Measurements from ENCODE around the gene MVB12B. TPM values are rescaled to one million over a fixed set of nuclear protein-coding genes. Genes with fewer than 3 reads are reported as not detected.

Gene MVB12B
- polyA plus RNA-seq, 2 donors: 2.1 to 2.4 TPM

- WGBS, 2 donors: 88 to 90% methylated on average over 9 of the region's 9 CpGs
- no peaks in the 10 kb centered on the region for H3K27me3 ChIP-seq (ENCODE audit: control insufficient read depth in 1 of 2, insufficient read depth in 2 of 2, low read length in 2 of 2)
- no peaks in the 10 kb centered on the region for H3K4me1 ChIP-seq (ENCODE audit: control insufficient read depth in 2 of 2, insufficient read depth in 2 of 2, low read length in 1 of 2)
- H3K36me3 ChIP-seq (ENCODE audit: control insufficient read depth in 2 of 2, insufficient read depth in 2 of 2, low read length in 1 of 2): peaks cover 0 to 2% of the 10 kb centered on the region in 2 donors
- H3K9me3 ChIP-seq (ENCODE audit: control insufficient read depth in 2 of 2, insufficient read depth in 1 of 2, low read depth in 1 of 2, low read length in 1 of 2): no peaks in the 10 kb centered on the region
- no peak overlapping the region for H3K4me3 ChIP-seq (ENCODE audit: low read depth in 1 of 2, low read length in 2 of 2)
- H3K27ac ChIP-seq (ENCODE audit: low read depth in 2 of 2, low read length in 1 of 2): no peak overlapping the region
Measured at GRCh38 chr9:126457890-126458289, 131.3 kb downstream of the MVB12B start.

DNA sequence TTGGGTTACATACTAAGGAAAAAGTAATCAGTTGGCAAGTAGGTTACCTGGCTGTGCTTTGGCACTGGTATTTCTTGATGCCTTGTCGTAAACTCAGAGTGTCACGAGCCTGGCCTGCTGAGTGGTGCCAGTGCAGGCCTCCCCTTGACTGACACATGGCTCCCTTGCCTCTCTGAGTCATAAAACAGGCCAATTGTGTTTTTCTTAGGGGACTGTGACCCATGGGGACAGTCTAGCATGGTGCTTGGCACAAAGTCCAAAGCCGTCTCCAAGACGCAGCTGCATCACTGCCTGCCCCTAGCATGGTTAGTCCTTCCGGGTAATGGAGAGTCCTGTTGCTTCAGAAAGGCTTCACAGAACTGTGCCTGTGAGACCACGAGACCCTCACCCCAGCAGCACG, 132.5 kb downstream of the MVB12B start:
- no peak overlapping the region for H3K4me3 ChIP-seq (ENCODE audit: low read depth in 1 of 2, low read length in 2 of 2)
- no peaks in the 10 kb centered on the region for H3K36me3 ChIP-seq (ENCODE audit: control insufficient read depth in 2 of 2, insufficient read depth in 2 of 2, low read length in 1 of 2)
- WGBS, 2 donors: 92 to 94% methylated on average over 7 of the region's 7 CpGs
- no peaks in the 10 kb centered on the region for H3K27me3 ChIP-seq (ENCODE audit: control insufficient read depth in 1 of 2, insufficient read depth in 2 of 2, low read length in 2 of 2)
- no peaks in the 10 kb centered on the region for H3K4me1 ChIP-seq (ENCODE audit: control insufficient read depth in 2 of 2, insufficient read depth in 2 of 2, low read length in 1 of 2)
- H3K27ac ChIP-seq (ENCODE audit: low read depth in 2 of 2, low read length in 1 of 2): no peak overlapping the region
- no peaks in the 10 kb centered on the region for H3K9me3 ChIP-seq (ENCODE audit: control insufficient read depth in 2 of 2, insufficient read depth in 1 of 2, low read depth in 1 of 2, low read length in 1 of 2)

DNA sequence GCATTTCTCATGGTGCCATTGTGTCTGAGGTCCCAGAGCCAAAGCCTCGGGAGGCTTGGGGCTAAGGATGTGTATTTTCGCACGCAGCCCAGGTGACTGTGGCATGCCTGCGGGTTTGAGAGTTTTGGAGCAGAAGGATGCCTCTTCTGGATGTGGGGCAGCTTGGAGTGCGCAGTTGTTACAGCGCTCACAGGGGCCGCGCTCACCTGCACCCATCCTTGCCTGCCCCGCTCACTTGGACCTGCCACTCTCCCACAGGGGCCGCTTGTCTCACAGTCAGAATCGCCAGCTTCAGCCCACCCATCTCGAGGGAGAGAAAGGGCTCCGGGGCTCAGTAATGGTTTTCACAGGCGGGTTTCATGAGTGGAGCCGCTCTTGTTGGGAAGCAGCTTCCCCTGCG, 132.9 kb downstream of the MVB12B start:
- Histone ChIP-seq H3K27me3 (ENCODE audit: control insufficient read depth in 1 of 2, insufficient read depth in 2 of 2, low read length in 2 of 2) (no peaks in the 10 kb centered on the region), H3K36me3 (ENCODE audit: control insufficient read depth in 2 of 2, insufficient read depth in 2 of 2, low read length in 1 of 2) (no peaks in the 10 kb centered on the region), H3K4me3 (ENCODE audit: low read depth in 1 of 2, low read length in 2 of 2) (no peak overlapping the region), H3K4me1 (ENCODE audit: control insufficient read depth in 2 of 2, insufficient read depth in 2 of 2, low read length in 1 of 2) (no peaks in the 10 kb centered on the region), H3K27ac (ENCODE audit: low read depth in 2 of 2, low read length in 1 of 2) (no peak overlapping the region), H3K9me3 (ENCODE audit: control insufficient read depth in 2 of 2, insufficient read depth in 1 of 2, low read depth in 1 of 2, low read length in 1 of 2) (no peaks in the 10 kb centered on the region)
- WGBS, 2 donors: 95 to 96% methylated on average over 16 of the region's 16 CpGs

DNA sequence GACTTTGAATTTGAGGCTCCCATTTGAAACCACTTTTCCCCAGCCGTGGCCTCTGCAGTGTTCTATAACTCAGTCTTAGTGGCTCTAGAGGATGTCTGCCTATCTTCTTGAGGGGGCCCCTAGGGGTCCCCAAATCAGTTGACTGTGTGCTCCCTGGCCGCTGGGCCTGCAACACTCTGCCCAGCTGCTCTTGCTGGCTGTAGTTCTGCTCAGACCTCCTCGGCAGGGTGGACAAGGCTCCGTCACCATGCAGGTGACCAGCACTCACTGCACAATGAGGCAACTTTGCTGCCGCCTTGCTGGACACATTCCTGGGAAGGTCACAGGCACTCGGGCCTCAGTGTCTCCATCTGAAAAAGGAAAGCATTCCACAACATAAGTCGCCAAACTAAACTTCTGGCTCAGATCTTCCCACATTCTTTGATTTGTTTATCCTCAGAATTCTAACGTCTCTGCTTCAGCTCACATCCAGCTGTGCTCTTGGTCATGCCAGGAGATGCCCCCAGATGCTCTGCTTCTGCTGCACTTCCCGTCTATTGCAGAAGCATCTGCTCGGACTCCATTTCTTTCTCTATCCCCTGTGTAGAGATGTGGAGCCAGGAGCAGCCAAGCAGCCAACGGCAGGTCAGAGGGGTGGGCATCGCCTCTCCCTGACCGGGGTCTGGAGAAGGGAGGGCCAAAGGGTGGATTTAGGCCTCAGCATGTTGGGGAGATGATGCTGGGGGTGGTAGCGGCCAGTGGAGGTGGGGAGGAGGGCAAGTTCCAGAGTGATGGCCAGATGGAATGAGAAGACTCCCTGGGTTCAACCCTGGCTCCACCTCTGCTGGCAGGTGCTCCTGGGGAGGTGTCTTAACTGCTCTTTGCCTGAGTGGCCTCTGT, 133.6 kb downstream of the MVB12B start:
- H3K27me3 ChIP-seq (ENCODE audit: control insufficient read depth in 1 of 2, insufficient read depth in 2 of 2, low read length in 2 of 2): no peaks in the 10 kb centered on the region
- H3K4me1 ChIP-seq (ENCODE audit: control insufficient read depth in 2 of 2, insufficient read depth in 2 of 2, low read length in 1 of 2): no peaks in the 10 kb centered on the region
- no peak overlapping the region for H3K27ac ChIP-seq (ENCODE audit: low read depth in 2 of 2, low read length in 1 of 2)
- 77 to 78% methylated on average over 14 of the region's 14 CpGs for WGBS, 2 donors
- no peaks in the 10 kb centered on the region for H3K9me3 ChIP-seq (ENCODE audit: control insufficient read depth in 2 of 2, insufficient read depth in 1 of 2, low read depth in 1 of 2, low read length in 1 of 2)
- H3K36me3 ChIP-seq (ENCODE audit: control insufficient read depth in 2 of 2, insufficient read depth in 2 of 2, low read length in 1 of 2): no peaks in the 10 kb centered on the region
- H3K4me3 ChIP-seq (ENCODE audit: low read depth in 1 of 2, low read length in 2 of 2): no peak overlapping the region

- Histone ChIP-seq H3K36me3 (ENCODE audit: control insufficient read depth in 2 of 2, insufficient read depth in 2 of 2, low read length in 1 of 2) (no peaks in the 10 kb centered on the region), H3K9me3 (ENCODE audit: control insufficient read depth in 2 of 2, insufficient read depth in 1 of 2, low read depth in 1 of 2, low read length in 1 of 2) (no peaks in the 10 kb centered on the region), H3K4me3 (ENCODE audit: low read depth in 1 of 2, low read length in 2 of 2) (no peak overlapping the region), H3K4me1 (ENCODE audit: control insufficient read depth in 2 of 2, insufficient read depth in 2 of 2, low read length in 1 of 2) (no peaks in the 10 kb centered on the region), H3K27ac (ENCODE audit: low read depth in 2 of 2, low read length in 1 of 2) (no peak overlapping the region), H3K27me3 (ENCODE audit: control insufficient read depth in 1 of 2, insufficient read depth in 2 of 2, low read length in 2 of 2) (no peaks in the 10 kb centered on the region)
- 93 to 96% methylated on average over 8 of the region's 8 CpGs for WGBS, 2 donors
Measured at GRCh38 chr9:126461029-126461428, 134.4 kb downstream of the MVB12B start.

DNA sequence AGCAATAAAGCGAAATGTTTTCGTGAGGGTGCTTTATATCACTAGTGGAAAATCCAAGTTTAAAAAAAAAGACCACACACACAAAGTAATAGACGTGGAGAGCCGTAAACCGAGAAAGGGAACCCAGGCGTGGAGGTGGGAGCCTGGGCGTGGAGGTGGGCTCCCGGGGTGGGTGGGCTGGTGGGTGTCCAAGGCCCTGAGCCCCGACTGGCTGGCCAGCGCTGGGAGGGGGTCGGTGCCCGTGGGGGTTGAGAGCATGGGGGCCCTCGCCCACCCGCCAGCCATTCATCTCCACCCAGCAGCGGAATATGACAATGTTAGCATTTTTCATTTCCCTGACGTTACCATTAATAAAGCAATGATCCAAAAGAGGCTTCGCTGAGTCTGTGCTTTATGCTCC, 135.0 kb downstream of the MVB12B start:
- Histone ChIP-seq H3K9me3 (ENCODE audit: control insufficient read depth in 2 of 2, insufficient read depth in 1 of 2, low read depth in 1 of 2, low read length in 1 of 2) (no peaks in the 10 kb centered on the region), H3K4me1 (ENCODE audit: control insufficient read depth in 2 of 2, insufficient read depth in 2 of 2, low read length in 1 of 2) (no peaks in the 10 kb centered on the region), H3K36me3 (ENCODE audit: control insufficient read depth in 2 of 2, insufficient read depth in 2 of 2, low read length in 1 of 2) (no peaks in the 10 kb centered on the region), H3K27me3 (ENCODE audit: control insufficient read depth in 1 of 2, insufficient read depth in 2 of 2, low read length in 2 of 2) (no peaks in the 10 kb centered on the region), H3K27ac (ENCODE audit: low read depth in 2 of 2, low read length in 1 of 2) (no peak overlapping the region), H3K4me3 (ENCODE audit: low read depth in 1 of 2, low read length in 2 of 2) (no peak overlapping the region)
- WGBS, 2 donors: 95 to 96% methylated on average over 17 of the region's 17 CpGs

DNA sequence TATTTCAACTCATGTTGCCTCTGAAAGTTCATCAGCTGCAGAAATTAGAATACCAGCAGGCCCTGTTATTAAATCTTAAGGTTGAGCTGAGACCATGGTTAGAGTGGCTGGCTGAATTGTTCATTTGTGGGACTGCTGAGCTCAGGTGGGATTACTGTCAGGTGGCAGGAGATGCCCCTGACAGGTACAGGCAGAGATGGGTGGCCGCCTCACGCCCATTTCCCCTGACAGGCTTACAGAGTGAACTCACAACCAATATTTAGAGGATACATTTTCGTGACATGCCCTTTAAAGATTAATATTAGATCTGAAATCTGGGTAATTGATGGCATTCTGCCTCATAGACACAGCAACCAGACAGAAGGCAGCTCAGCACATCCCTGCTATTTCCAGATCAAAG, 136.0 kb downstream of the MVB12B start:
- H3K27me3 ChIP-seq (ENCODE audit: control insufficient read depth in 1 of 2, insufficient read depth in 2 of 2, low read length in 2 of 2): no peaks in the 10 kb centered on the region
- no peaks in the 10 kb centered on the region for H3K36me3 ChIP-seq (ENCODE audit: control insufficient read depth in 2 of 2, insufficient read depth in 2 of 2, low read length in 1 of 2)
- H3K4me3 ChIP-seq (ENCODE audit: low read depth in 1 of 2, low read length in 2 of 2): no peak overlapping the region
- no peaks in the 10 kb centered on the region for H3K4me1 ChIP-seq (ENCODE audit: control insufficient read depth in 2 of 2, insufficient read depth in 2 of 2, low read length in 1 of 2)
- H3K9me3 ChIP-seq (ENCODE audit: control insufficient read depth in 2 of 2, insufficient read depth in 1 of 2, low read depth in 1 of 2, low read length in 1 of 2): no peaks in the 10 kb centered on the region
- 93 to 94% methylated on average over 3 of the region's 3 CpGs for WGBS, 2 donors
- H3K27ac ChIP-seq (ENCODE audit: low read depth in 2 of 2, low read length in 1 of 2): no peak overlapping the region

DNA sequence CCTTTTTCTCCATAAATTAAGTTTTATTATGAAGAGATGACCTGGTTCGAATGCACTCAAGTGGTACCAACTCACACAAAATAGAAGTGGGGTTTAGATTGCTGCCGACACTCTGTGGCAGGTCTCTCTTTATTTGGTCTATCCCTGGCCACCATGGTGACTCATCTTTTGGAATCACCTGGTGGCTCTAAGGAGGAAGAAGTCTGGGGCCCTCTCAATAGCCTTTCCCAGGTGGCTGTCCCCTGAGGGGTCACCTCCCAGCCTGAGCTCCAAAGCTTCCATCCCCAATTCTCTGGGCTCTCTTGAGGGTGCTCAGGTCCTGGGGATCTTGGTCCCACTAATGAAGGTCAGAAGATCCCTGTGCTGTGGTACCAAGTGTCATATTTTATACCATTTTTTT, 136.8 kb downstream of the MVB12B start:
- 91 to 98% methylated on average over 2 of the region's 2 CpGs for WGBS, 2 donors

DNA sequence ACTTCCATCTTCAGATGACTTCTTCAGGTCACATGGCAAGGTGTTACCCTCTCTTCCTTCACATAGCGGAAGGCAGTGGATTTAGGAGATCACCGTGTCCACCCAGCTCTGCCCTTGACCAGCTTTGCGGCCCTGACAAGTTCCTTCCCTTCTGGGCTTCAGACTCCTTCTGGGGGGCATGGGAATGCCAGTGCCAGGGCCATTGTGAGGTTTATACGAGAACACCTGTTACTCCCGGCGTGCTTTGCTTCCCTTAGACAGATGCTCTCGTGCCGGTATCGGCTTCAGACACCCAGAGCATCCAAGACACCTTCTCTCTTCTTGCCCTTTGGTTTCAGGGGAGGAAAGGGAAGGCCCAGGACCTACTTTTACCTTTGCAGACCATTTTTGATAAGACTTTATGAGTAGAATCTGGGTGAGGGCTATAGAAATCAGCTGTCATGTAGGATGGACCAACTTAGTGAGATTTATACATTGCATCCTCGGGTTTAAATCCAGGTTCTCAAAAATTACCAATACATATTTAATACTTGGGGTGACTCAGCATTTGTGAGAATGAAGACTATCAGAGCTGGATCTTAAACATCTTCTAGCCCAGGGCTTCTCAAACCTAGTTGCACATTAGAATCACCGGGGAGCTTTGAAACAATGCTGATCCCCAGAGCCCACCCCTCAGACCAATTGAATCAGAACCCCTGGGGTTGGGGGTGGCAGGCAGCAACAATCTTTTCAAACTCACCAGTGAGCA, 138.2 kb downstream of the MVB12B start:
- H3K27me3 ChIP-seq (ENCODE audit: control insufficient read depth in 1 of 2, insufficient read depth in 2 of 2, low read length in 2 of 2): no peaks in the 10 kb centered on the region
- H3K9me3 ChIP-seq (ENCODE audit: control insufficient read depth in 2 of 2, insufficient read depth in 1 of 2, low read depth in 1 of 2, low read length in 1 of 2): no peaks in the 10 kb centered on the region
- no peak overlapping the region for H3K27ac ChIP-seq (ENCODE audit: low read depth in 2 of 2, low read length in 1 of 2)
- H3K4me1 ChIP-seq (ENCODE audit: control insufficient read depth in 2 of 2, insufficient read depth in 2 of 2, low read length in 1 of 2): no peaks in the 10 kb centered on the region
- H3K4me3 ChIP-seq (ENCODE audit: low read depth in 1 of 2, low read length in 2 of 2): no peak overlapping the region
- WGBS, 2 donors: 94 to 97% methylated on average over 11 of the region's 11 CpGs
- H3K36me3 ChIP-seq (ENCODE audit: control insufficient read depth in 2 of 2, insufficient read depth in 2 of 2, low read length in 1 of 2): no peaks in the 10 kb centered on the region

More for the DNA sequence above, 136.8 kb downstream of the MVB12B start:
- Histone ChIP-seq H3K4me3 (ENCODE audit: low read depth in 1 of 2, low read length in 2 of 2) (no peak overlapping the region), H3K36me3 (ENCODE audit: control insufficient read depth in 2 of 2, insufficient read depth in 2 of 2, low read length in 1 of 2) (no peaks in the 10 kb centered on the region), H3K27me3 (ENCODE audit: control insufficient read depth in 1 of 2, insufficient read depth in 2 of 2, low read length in 2 of 2) (no peaks in the 10 kb centered on the region), H3K4me1 (ENCODE audit: control insufficient read depth in 2 of 2, insufficient read depth in 2 of 2, low read length in 1 of 2) (no peaks in the 10 kb centered on the region), H3K9me3 (ENCODE audit: control insufficient read depth in 2 of 2, insufficient read depth in 1 of 2, low read depth in 1 of 2, low read length in 1 of 2) (no peaks in the 10 kb centered on the region), H3K27ac (ENCODE audit: low read depth in 2 of 2, low read length in 1 of 2) (no peak overlapping the region)
